ENCODE data around the gene MCRS1. TPM values are rescaled to one million over a fixed set of nuclear protein-coding genes. Genes with fewer than 3 reads are reported as not detected.

Gene MCRS1
- total RNA-seq, 1 experiment from 2014 or later, result 58.7 TPM

- intact Hi-C loops (cut with micrococcal nuclease), result no loop called here
- no peak overlapping the region for H3K4me3 Mint-ChIP-seq (ENCODE audit: unreplicated experiment)
- CTCF ChIA-PET, result interaction anchor here (0.5 to 1.4 kb wide), 4 partner anchors 31 to 251 kb away, joined by 3 to 5 read pairs (median 3); no protein-coding TSS in a partner anchor
- DNase-seq (ENCODE audit: unreplicated experiment), result no peak
- BruUV-seq (replicated peaks), result no TSS peak
- H3K9me3 Mint-ChIP-seq (ENCODE audit: unreplicated experiment), result no peaks in the 10 kb centered on the region
- peaks cover 15% of the 10 kb centered on the region for H3K27me3 Mint-ChIP-seq (ENCODE audit: insufficient read depth, unreplicated experiment)
- no peaks in the 10 kb centered on the region for H3K36me3 Mint-ChIP-seq (ENCODE audit: insufficient read depth, unreplicated experiment)
- no peak overlapping the region for H3K27ac Mint-ChIP-seq (ENCODE audit: low read depth, unreplicated experiment)
- H3K4me1 Mint-ChIP-seq (ENCODE audit: insufficient read depth, unreplicated experiment), result peaks cover 13% of the 10 kb centered on the region
- TF ChIP-seq CTCF (IDR thresholded peaks at IDR 0.05; ENCODE audit: unreplicated experiment), result no peak
- POLR2A ChIA-PET, result no interaction called here
These were observed 18.9 kb downstream of the MCRS1 start for GRCh38 chr12:49548822-49549648.

- intact Hi-C loops (cut with micrococcal nuclease), result no loop called here
- peaks cover 13% of the 10 kb centered on the region for H3K4me1 Mint-ChIP-seq (ENCODE audit: insufficient read depth, unreplicated experiment)
- H3K27me3 Mint-ChIP-seq (ENCODE audit: insufficient read depth, unreplicated experiment), result peaks cover 13% of the 10 kb centered on the region
- no peak for DNase-seq (ENCODE audit: unreplicated experiment)
- H3K9me3 Mint-ChIP-seq (ENCODE audit: unreplicated experiment), result no peaks in the 10 kb centered on the region
- no peak overlapping the region for H3K27ac Mint-ChIP-seq (ENCODE audit: low read depth, unreplicated experiment)
- no peak for TF ChIP-seq CTCF (IDR thresholded peaks at IDR 0.05; ENCODE audit: unreplicated experiment)
- H3K4me3 Mint-ChIP-seq (ENCODE audit: unreplicated experiment), result no peak overlapping the region
- BruUV-seq (replicated peaks), result no TSS peak
- no peaks in the 10 kb centered on the region for H3K36me3 Mint-ChIP-seq (ENCODE audit: insufficient read depth, unreplicated experiment)
- ChIA-PET POLR2A (no interaction called here), CTCF (interaction anchor here (0.5 to 1.4 kb wide), 4 partner anchors 32 to 1032 kb away, joined by 3 to 5 read pairs (median 3); no protein-coding TSS in a partner anchor)
These were observed 19.5 kb downstream of the MCRS1 start for GRCh38 chr12:49548481-49548821.

- no peak overlapping the region for H3K4me3 Mint-ChIP-seq (ENCODE audit: unreplicated experiment)
- H3K4me1 Mint-ChIP-seq (ENCODE audit: insufficient read depth, unreplicated experiment), result peaks cover 8% of the 10 kb centered on the region
- intact Hi-C loops (cut with micrococcal nuclease), result no loop called here
- no peaks in the 10 kb centered on the region for H3K36me3 Mint-ChIP-seq (ENCODE audit: insufficient read depth, unreplicated experiment)
- no peak for DNase-seq (ENCODE audit: unreplicated experiment)
- ChIA-PET POLR2A (interaction anchor here (0.6 to 1.0 kb wide), 2 partner anchors 200 to 258 kb away, joined by 3 read pairs; partner anchors contain the start of gene DNAJC22), CTCF (no interaction called here)
- TF ChIP-seq CTCF (IDR thresholded peaks at IDR 0.05; ENCODE audit: unreplicated experiment), result no peak
- peak overlapping the region; percentile 57 for H3K27ac Mint-ChIP-seq (ENCODE audit: low read depth, unreplicated experiment)
- no peaks in the 10 kb centered on the region for H3K9me3 Mint-ChIP-seq (ENCODE audit: unreplicated experiment)
- BruUV-seq (replicated peaks), result no TSS peak
- peaks cover under 1% of the 10 kb centered on the region for H3K27me3 Mint-ChIP-seq (ENCODE audit: insufficient read depth, unreplicated experiment)
These were observed 20.8 kb downstream of the MCRS1 start for GRCh38 chr12:49547090-49547690.

GRCh38 chr12:49546481-49546880 is 21.5 kb downstream of the MCRS1 start:
- intact Hi-C loops (cut with micrococcal nuclease), result no loop called here
- Mint-ChIP-seq H3K27ac (ENCODE audit: low read depth, unreplicated experiment) (no peak overlapping the region), H3K9me3 (ENCODE audit: unreplicated experiment) (no peaks in the 10 kb centered on the region), H3K4me3 (ENCODE audit: unreplicated experiment) (no peak overlapping the region), H3K4me1 (ENCODE audit: insufficient read depth, unreplicated experiment) (peaks cover under 1% of the 10 kb centered on the region), H3K27me3 (ENCODE audit: insufficient read depth, unreplicated experiment) (no peaks in the 10 kb centered on the region), H3K36me3 (ENCODE audit: insufficient read depth, unreplicated experiment) (no peaks in the 10 kb centered on the region)
- no TSS peak for BruUV-seq (replicated peaks)
- ChIA-PET CTCF (interaction anchor here (1.2 kb wide), 2 partner anchors 33 to 188 kb away, joined by 4 read pairs; no protein-coding TSS in a partner anchor), POLR2A (no interaction called here)
- TF ChIP-seq CTCF (IDR thresholded peaks at IDR 0.05; ENCODE audit: unreplicated experiment), result no peak
- DNase-seq (ENCODE audit: unreplicated experiment), result no peak

Data from MCF 10A (cell line).